ENCODE measurements around the gene YIPF3.
"Not testable (repeated sequence)": the region's sequence is repeated elsewhere in the genome, so short reads cannot be mapped to it uniquely, and the experiment has no call there.

The YIPF3 gene

DNA sequence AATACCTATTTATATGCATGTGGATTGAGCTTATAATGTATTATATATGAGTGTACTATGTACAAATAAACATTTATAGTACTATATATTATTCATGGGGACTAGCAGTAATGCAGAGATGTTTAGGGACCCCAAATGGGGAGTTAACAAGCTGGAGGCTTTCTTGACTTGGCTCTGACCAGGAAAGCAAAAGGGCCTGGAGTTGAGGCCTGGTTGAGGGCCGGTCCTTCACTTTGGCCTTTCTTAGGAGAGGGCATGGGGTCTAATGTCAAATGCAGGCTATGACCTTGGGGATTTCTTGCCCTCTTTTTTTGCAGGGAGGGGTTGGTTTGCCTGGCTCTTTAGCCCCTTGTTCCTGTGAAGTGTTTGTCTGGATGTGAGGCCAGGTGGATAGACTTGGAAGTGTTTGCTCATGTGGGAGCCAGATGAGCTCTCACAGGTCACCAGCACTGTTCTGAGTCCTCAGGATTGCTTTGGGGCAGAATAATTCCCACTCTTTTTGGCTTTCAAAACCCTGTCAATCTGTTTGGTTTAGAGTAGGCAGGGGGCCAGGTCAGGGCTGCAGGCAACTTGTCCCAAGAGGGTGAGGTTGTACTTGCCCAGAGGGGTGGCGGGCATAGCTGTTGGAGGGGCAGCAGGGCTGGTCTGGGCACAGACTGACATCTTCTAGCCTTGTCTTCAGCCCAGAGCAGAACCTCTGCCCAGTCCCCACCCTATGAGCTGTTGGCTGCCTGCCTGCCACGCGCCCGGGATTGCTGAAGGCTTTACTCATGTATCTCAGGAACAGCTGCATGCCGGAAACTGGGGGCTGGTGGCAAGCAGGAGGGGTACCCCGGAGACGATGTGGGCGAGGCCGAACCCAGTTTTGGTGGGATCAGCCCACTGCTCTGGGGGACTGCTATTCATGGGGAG is 24.7 kb downstream of the YIPF3 start:
- DNase-seq: no peak

DNA sequence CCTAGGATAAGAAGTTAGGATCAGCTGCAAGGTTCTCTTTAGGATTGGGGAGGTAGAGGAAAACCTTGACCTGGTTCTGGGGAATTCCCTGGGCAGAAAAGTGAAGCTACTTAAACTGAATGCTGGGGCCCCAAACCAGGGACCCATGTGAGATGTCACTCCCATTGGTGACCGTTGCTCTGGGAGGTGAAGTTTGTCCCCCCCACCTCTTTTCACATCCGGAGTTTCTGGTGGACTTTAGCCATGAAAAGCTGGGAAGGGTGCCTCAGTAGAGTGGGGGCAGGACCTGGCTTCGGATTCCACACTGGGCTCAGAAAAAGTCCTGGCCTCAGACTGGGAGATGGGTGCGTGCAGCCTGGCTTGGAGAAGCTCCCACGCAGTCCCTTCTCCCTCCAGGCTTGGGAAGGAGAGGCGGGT is 26.2 kb downstream of the YIPF3 start:
- DNase-seq: no peak

DNA sequence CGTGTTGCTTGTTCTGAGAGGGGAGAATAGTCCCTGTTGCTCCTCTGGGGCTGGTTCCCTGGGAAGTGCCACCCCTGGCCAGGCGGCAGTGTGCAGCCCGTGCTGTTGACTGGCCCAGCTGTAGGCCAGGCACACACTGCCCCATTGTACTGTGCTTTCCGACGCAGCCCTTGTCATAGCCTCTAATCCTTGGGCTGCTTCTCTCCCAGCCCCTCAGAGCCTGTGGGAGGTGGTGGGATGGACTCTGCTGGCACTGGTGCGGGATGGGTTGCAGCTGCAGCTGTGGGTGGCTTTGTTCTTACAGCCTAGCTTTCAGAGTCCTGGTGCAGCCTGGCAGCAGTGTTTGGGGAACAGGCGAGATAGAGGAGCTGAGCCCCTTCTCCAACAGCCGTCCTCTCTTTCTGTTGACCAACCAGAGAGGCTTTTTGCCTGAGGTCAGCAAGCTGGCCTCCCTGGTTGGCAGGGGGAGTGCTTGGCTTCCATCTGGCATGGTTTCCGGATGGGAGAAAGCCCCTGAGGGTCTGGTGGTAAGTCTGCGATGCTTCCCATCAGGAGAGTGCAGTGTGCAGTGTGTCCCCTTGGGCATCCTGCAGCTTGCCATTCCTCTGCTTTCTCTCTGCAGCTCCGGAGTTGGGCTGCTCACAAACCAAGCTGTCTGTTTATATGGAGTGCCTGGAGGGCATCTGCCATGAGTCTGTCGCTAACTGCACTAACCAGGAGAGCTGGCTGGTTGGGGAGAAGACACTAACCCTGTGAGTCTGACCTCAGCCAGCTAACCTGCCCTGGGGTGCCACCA is 27.3 kb downstream of the YIPF3 start:
- DNase-seq: no peak

DNA sequence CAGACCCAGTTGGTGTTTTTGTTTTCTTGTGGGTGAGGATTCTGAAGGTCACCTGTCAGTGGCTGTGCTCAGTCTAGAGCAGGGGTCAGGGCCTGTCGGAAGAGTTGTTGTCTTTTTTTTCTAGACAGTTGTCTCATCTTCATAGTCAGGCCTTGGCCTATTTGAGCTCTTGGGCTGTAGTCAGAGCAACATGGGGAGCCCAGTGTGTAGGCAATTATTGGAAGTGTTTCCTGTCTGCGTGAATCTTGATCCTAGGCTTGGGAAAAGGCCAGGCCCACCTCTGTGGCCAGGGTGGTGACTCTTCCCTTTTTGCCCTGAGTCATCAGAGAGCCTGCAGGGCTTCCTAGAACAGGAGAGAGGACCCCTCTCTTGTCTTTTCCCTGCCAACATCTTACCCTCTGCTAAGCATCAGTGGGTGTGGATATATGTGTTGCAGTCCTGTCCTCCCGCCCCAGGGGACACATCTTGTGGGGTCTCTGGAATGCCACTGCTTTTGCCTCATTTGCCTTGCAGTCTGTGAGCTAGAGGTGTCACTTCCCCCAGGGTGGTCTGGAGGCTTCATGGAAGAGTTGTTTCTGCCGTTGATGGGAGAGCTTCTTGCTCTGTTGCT is 28.0 kb downstream of the YIPF3 start:
- no peak for DNase-seq

DNA sequence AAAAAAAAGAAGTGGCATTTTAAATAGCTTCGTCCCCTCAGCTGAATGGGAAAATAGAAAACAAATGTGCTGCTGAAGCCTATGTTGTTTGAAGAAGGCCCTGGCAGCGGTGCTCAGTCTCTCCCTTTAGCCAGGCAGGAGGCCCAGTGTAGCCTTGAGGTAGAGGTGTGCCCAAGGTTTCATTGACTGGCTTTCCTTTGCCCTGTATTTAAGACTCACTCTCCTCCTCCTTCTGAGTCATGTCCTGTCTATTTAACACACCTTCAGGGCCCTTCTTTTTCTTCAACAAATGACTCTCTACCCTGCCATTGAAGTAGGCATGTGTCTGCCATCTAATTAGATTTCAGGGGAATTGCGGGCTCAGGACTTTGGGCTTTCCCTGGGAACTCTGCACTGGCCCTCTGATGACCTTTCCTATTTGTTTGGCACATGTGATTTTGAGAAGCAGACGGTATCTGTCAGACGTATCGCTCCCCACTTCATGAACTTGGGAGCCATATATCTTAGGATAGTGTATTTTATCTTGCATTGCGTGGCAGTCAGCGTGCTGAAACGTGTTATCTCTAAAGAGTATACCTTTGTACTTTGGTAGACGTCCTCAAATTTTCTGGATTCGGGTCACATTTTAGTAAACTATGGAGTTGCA is 35.0 kb downstream of the YIPF3 start:
- no peak for DNase-seq

DNA sequence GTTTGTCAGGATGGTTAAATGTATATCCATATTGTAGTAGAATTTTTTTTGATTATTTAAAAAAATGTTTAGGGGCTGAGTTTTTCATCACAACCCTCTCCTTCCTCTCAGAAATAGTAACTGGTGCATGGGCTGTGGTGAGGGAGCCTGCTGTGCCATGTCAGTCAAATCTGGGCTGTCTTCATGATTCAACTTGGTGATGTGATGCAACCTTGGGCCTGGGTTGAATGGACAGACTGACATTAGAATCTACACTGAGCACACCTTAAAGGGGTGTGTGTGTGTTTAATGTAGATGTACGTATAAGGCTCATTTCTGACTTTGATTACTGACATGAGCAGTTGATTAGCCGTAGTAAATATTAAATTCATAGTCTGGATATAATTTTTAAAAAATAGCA is 35.7 kb downstream of the YIPF3 start:
- DNase-seq: no peak

DNA sequence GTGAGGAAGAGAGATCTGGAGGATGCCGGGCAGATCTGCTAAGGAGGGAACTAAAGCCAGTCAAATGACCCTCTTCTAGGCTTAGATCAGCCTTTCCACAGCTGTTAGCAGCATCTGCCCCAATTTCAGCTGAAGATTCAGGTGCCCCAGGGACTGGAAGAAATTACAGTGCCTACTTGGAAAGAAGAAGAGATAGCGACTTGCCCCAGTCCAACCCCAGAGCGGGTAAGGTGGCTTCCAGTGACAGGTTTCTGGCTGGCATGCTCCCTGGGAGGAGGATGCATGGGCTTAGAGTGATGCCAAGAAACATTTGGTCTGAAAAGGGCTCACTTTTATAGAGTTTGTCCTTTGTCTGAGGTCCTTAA is 38.7 kb downstream of the YIPF3 start:
- DNase-seq: no peak

DNA sequence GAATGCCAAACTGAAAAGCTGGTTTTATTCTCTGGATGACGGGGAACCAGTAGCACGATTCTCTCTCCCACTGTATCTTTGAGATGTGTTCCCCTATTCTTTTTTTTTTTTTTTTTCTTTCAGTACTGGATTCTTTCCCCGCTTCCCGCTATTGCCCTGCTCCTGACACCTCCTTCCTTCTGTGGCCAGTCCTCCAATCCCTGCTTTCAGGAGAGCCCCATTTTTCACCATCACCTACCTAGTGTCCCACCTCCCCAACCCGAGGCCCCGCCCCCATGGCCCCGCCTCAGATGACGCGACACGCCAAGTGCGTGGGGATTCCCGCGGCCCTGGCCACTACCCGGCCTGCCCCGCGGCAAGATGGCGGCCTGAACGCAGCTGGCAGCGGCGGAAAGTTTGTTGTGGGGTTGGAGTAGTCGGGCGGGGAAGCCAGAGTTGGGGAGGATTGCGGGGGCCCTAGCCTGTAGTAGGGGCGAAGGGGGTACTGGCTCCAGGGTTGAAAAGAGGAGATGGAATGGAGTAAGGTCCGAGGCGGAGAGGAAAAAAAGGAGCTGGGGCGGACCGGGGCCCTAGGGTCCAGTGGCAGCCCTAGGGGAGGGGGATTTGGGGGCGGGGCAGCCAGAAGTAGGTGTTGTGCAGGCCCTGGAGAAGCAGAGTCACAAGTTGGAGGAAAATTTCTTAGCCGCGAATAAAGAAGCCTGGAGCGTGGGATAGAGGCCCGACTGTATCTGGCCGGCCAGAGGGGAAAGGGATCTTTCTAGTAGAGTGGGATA is 39.3 kb downstream of the YIPF3 start, which contains the start of gene TJAP1:
Gene TJAP1 (plus strand): TSS at position 336 of the 773 bp plus-strand sequence. CDS start 21,432 bp downstream, outside the sequence.
- DNase-seq: peak; percentile 88

DNA sequence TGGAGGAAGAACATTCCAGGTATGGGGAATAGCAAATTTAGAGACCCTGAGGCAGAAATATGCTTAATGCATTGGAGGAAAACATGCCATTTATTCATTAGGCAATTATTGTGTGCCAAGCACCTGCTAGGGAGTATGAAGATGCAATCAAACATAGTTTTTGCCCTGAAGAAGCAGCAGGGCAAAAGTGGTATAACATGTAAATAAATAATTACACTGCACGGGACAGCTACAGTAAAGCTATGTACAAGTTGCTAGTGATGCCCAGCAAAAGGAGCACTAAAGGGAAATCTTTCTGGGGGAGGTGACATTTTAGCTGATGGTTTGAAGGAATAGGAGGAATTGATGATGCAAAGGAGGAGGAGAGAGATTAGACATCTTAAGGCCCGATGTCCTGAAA is 40.0 kb downstream of the YIPF3 start:
- no peak for DNase-seq

DNA sequence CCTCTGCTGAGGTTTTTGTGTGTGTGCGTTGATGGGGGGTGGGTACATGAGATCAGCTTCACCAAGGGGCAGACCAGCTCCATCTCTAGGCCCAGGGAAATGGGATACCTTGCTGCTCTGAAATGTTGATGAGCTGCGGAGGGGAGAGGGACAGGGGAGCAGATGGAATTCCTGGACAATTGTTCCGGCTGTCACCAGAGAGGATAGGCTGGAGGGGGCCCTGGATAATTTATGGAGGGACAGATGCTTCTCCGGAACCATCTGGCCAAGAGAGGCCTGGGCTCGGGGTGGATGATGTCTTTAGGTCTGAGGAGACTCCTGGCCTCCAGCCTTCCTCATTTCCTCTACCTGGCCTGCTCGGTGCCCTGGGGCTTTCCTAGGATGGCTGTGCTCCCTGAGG is 41.2 kb downstream of the YIPF3 start:
- DNase-seq: no peak

DNA sequence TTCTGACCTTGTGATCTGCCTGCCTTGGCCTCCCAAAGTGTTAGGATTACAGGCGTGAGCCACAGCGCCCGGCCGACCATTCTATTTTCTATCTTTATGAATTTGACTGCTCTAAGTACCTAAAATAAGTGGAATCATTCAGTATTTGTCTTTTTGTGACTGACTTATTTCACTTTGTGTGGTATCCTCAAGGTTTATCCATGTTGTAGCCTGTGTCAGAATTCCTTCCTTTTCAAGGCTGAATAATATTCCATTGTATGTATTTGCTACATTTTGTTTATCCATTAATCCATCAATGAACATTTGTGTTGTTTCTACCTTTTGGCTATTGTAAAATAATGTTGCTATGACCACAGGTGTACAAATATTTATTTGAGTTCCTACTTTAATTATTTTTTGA is 44.2 kb downstream of the YIPF3 start:
- no peak for DNase-seq

DNA sequence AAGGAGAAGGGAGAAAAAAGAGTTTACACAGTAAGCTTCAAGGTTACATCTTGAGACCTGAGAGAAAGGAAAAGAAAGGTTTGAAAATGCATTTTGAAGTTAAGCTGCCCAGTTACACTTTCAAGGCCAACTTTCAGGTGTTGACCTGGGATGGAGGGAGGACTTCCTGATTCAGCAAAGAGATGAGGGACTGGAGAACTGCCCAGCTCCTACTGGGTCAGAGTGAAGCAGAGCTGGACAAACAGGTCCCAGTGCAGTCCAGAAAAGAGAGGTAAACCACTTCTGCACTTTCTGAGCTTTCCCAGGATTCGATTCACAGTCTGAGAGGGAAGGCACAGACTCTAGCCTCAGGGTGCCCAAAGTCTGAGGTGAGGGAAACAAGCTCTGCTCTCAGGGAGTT is 45.3 kb downstream of the YIPF3 start:
- DNase-seq: no peak

DNA sequence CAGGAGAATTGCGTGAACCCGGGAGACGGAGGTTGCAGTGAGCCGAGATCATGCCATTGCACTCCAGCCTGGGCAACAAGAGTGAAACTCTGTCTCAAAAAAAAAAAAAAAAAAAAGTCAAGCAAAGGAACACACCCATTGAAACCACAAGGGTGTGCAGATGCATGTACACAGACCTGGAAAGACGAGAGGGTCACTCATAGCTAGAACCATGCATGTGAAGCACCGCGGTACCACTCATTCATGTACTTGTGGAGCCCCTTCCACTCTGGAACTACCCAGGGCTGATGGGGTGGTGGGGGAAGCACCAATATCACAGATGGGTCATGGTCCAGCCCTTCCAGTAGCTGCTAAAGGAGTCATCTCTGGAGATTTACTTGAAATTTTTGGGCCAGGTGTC is 46.8 kb downstream of the YIPF3 start:
- DNase-seq: no peak

DNA sequence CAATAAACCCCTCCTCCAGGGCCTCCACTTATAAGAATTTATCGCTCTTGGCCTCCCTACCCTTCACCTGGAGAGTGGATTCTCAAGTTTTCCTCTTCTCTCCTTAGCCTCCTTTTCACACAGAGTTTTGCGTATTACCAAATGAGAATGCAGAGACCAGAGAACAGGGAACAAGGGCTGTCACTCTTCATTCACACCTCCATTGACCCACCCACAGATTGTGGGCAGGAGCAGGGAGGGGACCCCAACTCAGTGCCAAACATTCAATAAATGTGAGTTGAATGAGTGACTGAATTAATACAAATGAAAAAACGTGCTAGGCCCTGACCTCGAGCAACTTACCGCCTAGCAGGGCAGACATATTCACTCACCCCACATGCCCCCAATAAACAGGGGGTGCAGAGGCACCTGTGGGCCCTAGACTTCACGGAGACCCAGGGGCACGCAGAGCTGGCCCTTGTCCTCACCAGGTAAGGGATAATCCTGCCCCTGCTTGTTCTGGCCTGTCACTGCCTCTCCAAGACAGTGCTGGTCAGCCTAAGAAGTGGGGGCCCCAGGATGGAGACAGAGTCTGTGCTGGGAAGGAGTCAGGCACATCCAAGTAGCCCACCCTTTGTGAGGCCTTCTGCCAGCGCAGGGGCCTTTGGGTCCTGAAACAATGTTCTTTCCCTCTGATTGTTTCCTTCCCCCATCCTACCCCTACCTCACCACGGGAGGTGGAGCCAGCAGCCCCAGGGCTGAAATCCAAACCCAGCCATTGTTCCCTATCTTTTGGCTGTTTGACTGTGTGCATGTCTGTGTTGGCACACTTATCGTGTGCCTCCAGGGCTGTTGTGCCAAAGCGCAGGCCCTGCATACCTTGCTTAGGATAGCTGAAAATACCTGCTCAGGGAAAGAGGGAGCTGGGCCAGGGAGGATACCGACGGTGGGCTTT is 47.7 kb downstream of the YIPF3 start:
- no peak for DNase-seq

DNA sequence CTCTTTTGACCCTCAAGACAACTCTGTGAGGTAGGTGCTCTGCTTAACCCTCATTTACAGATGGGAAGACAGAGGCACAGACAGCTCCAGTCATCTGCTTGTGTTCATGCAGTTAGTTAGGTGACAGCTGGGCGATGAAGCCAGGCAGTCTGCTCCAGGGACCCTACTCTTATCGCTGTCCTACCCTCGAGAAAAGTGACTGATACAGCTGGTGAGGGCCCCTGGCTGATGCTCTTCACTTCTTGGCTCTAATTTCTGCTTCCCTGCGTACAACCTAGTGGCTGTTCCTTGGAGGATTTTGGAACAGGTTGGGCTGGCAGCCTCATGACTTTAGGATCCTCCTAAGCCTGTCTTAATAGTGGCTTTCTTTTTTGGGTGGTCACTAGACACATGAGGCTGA is 48.5 kb downstream of the YIPF3 start:
- no peak for DNase-seq

DNA sequence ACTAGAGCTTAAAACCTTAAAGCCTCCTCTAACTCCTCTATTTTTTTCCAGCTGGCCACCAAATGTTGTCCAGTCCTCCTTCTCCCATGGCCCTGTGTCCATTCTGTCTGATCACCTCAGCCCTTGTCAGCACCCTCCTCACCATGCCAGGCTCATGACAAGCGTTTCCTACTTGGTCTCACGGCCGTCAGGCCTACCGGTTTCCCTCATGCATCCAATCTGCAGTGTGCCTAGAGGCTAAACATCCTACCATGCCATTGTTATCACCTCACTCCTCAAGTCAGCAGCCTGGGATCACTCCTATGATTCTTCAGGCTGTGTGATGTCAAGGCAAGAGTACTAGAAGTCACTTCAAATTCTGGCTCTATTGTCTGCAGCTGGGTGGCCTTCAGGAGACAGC is 49.0 kb downstream of the YIPF3 start:
- DNase-seq: no peak

DNA sequence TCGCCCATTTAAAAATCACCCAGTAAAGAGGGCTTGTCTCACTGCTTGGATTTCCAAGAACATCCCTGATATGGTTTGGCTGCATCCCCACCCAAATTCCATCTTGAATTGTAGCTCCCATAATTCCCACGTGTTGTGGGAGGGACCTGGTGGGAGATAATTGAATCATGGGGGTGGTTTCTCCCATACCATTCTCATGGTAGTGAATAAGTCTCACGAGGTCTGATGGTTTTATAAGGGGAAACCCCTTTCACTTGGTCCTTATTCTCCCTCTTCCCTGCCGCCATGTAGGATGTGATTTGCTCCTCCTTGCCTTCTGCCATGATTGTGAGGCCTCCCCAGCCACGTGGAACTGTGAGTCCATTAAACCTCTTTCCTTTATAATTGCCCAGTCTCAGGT is 49.5 kb downstream of the YIPF3 start:
- DNase-seq: not testable (repeated sequence)

DNA sequence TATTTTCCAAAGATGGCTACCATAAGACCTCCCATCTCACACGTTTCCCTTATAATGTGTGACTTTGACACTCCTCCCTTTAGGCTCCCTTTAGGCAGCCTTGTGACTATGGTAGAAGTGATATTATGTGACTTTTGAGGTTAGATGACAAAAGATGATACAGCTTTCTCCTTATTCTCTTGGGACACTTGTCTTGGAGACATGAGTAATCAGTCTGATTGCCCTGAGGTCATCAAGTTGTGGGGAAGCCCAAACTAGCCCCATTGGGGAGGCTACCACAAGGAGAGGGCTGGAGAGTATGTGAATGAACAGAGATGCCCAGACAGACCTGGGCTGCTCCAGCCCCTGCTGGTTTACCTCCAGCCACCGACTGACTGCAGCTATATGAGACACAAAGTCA is 50.8 kb downstream of the YIPF3 start:
- DNase-seq: no peak

DNA sequence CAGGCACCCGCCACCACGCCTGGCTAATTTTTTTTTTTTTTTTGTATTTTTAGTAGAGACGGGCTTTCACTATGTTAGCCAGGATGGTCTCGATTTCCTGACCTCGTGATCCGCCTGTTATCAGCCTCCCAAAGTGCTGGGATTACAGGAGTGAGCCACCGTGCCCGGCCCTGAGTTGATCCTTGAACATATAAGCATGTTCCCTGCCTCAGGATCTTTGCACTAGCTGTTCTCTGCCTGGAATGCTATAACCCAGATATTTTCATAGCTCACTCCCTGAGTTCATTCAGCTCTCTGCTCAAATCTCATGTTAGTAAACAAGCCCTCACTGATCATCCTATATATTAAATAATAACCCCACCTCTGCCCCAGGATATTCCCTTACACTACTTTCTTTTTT is 52.4 kb downstream of the YIPF3 start:
- DNase-seq: no peak

DNA sequence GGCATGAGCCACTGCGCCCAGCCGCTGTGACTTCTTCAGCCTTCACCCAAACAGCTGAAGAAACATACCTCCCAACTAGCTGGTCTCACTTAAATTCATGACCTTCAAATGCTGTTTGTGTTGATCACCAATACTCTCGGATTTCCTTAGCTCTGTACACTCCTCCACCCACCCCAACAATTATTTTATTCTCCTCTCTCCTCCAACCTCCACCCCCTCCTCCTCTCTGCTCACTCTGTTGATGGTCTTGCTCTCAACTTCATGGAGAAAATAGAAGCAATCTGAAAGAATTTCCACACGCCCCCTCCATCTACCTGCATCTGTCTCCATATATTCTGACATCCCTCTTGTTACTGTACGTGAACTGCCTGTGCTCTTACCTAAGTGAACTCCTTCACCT is 54.8 kb downstream of the YIPF3 start:
- DNase-seq: no peak
